ENCODE measurements around the gene NOL9.

The NOL9 gene

GRCh38 chr1:6517435-6517851, 36.9 kb downstream of the NOL9 start:
- DNase-seq = no peak

GRCh38 chr1:6515771-6516170, 38.5 kb downstream of the NOL9 start:
- no peak for DNase-seq

GRCh38 chr1:6513320-6513801, 41.0 kb downstream of the NOL9 start:
- DNase-seq = no peak

- DNase-seq = no peak
Observed at GRCh38 chr1:6512908-6513280, 41.4 kb downstream of the NOL9 start.

- DNase-seq = no peak
Observed at GRCh38 chr1:6512245-6512907, 41.9 kb downstream of the NOL9 start.

- no peak for DNase-seq
Observed at GRCh38 chr1:6511561-6512244, 42.6 kb downstream of the NOL9 start.

- no peak for DNase-seq
Observed at GRCh38 chr1:6511056-6511455, 43.3 kb downstream of the NOL9 start.

- DNase-seq = no peak
Observed at GRCh38 chr1:6510493-6510892, 43.8 kb downstream of the NOL9 start.

GRCh38 chr1:6509919-6510291, 44.4 kb downstream of the NOL9 start:
- DNase-seq = no peak

- DNase-seq = no peak
Observed at GRCh38 chr1:6509220-6509918, 44.9 kb downstream of the NOL9 start.

- no peak for DNase-seq
Observed at GRCh38 chr1:6508816-6509189, 45.5 kb downstream of the NOL9 start.

- no peak for DNase-seq
Observed at GRCh38 chr1:6508154-6508815, 46.0 kb downstream of the NOL9 start.

- DNase-seq = no peak
Observed at GRCh38 chr1:6507461-6507911, 46.8 kb downstream of the NOL9 start.

- no peak for DNase-seq
Observed at GRCh38 chr1:6507037-6507428, 47.3 kb downstream of the NOL9 start.

GRCh38 chr1:6506210-6507036, 47.9 kb downstream of the NOL9 start:
- DNase-seq = no peak

GRCh38 chr1:6505367-6506209, 48.7 kb downstream of the NOL9 start:
- no peak for DNase-seq

GRCh38 chr1:6504887-6505286, 49.4 kb downstream of the NOL9 start:
- DNase-seq = no peak

GRCh38 chr1:6503884-6504602, 50.3 kb downstream of the NOL9 start:
- DNase-seq = no peak

- DNase-seq = no peak
Observed at GRCh38 chr1:6502000-6502891, 52.1 kb downstream of the NOL9 start.

GRCh38 chr1:6501279-6501813, 53.0 kb downstream of the NOL9 start:
- DNase-seq = no peak

Data from SIG-M5 (cell line).